ENCODE results near the gene CLBA1.

DNA sequence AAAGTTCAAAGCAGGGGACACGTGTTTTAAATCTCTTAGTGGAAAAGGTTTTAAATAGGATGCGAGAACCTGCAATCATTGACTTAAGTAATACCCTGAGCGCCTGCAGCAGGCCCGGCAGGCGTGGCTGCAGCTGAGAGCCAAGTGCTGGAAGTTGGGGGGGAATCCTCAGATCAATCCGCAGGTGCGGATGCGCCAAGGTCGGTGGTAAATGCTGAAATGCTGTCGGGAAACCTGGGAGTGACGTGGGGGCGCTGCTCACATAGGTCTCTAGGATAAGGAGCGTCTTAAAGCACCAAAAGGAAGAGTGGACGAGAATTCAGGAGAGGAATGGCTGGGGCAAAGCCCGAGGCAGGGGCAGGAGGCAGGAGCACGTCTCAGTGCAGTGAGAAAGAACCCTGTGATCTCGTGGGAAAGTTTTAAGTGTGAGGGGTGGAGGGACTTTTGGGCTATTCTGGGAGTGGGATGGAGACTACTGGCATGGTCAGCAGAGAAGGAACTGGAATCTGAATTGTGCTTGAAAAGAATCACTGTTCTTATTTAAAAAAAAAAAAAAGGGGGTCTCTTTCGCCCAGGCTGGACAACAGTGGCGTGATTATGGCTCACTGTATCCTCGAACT is 36.2 kb downstream of the CLBA1 start:
- TF ChIP-seq, protein P1, sequence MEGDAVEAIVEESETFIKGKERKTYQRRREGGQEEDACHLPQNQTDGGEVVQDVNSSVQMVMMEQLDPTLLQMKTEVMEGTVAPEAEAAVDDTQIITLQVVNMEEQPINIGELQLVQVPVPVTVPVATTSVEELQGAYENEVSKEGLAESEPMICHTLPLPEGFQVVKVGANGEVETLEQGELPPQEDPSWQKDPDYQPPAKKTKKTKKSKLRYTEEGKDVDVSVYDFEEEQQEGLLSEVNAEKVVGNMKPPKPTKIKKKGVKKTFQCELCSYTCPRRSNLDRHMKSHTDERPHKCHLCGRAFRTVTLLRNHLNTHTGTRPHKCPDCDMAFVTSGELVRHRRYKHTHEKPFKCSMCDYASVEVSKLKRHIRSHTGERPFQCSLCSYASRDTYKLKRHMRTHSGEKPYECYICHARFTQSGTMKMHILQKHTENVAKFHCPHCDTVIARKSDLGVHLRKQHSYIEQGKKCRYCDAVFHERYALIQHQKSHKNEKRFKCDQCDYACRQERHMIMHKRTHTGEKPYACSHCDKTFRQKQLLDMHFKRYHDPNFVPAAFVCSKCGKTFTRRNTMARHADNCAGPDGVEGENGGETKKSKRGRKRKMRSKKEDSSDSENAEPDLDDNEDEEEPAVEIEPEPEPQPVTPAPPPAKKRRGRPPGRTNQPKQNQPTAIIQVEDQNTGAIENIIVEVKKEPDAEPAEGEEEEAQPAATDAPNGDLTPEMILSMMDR (IDR thresholded peaks at IDR 0.05): peak; percentile 21; the same call in 1 of the 2 replicates
- TF ChIP-seq, protein P2, sequence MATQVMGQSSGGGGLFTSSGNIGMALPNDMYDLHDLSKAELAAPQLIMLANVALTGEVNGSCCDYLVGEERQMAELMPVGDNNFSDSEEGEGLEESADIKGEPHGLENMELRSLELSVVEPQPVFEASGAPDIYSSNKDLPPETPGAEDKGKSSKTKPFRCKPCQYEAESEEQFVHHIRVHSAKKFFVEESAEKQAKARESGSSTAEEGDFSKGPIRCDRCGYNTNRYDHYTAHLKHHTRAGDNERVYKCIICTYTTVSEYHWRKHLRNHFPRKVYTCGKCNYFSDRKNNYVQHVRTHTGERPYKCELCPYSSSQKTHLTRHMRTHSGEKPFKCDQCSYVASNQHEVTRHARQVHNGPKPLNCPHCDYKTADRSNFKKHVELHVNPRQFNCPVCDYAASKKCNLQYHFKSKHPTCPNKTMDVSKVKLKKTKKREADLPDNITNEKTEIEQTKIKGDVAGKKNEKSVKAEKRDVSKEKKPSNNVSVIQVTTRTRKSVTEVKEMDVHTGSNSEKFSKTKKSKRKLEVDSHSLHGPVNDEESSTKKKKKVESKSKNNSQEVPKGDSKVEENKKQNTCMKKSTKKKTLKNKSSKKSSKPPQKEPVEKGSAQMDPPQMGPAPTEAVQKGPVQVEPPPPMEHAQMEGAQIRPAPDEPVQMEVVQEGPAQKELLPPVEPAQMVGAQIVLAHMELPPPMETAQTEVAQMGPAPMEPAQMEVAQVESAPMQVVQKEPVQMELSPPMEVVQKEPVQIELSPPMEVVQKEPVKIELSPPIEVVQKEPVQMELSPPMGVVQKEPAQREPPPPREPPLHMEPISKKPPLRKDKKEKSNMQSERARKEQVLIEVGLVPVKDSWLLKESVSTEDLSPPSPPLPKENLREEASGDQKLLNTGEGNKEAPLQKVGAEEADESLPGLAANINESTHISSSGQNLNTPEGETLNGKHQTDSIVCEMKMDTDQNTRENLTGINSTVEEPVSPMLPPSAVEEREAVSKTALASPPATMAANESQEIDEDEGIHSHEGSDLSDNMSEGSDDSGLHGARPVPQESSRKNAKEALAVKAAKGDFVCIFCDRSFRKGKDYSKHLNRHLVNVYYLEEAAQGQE (IDR thresholded peaks at IDR 0.05; ENCODE audit: low read depth, low read length): no peak
- TF ChIP-seq POLR2AphosphoS5 (IDR thresholded peaks at IDR 0.05; ENCODE audit: low read depth, low read length): no peak
- TF ChIP-seq, protein P3, sequence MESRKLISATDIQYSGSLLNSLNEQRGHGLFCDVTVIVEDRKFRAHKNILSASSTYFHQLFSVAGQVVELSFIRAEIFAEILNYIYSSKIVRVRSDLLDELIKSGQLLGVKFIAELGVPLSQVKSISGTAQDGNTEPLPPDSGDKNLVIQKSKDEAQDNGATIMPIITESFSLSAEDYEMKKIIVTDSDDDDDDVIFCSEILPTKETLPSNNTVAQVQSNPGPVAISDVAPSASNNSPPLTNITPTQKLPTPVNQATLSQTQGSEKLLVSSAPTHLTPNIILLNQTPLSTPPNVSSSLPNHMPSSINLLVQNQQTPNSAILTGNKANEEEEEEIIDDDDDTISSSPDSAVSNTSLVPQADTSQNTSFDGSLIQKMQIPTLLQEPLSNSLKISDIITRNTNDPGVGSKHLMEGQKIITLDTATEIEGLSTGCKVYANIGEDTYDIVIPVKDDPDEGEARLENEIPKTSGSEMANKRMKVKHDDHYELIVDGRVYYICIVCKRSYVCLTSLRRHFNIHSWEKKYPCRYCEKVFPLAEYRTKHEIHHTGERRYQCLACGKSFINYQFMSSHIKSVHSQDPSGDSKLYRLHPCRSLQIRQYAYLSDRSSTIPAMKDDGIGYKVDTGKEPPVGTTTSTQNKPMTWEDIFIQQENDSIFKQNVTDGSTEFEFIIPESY (IDR thresholded peaks at IDR 0.05; ENCODE audit: borderline replicate concordance, low read depth): no peak
- TF ChIP-seq YY1 (IDR thresholded peaks at IDR 0.05; ENCODE audit: low read depth): no peak
- no peak for TF ChIP-seq EP300 (IDR thresholded peaks at IDR 0.05; ENCODE audit: borderline replicate concordance in 1 of 2, low read depth in 1 of 2, low read length in 1 of 2)
- TF ChIP-seq ELF1 (IDR thresholded peaks at IDR 0.05): no peak
- no peak for TF ChIP-seq EZH2phosphoT487 (IDR thresholded peaks at IDR 0.05; ENCODE audit: borderline replicate concordance, low read depth)
- no peak for TF ChIP-seq FOXM1 (IDR thresholded peaks at IDR 0.05; ENCODE audit: low read depth)
